HG03196 (cell line): ENCODE measurements around the gene ATP9A.
"Not testable (repeated sequence)": the region's sequence is repeated elsewhere in the genome, so short reads cannot be mapped to it uniquely, and the experiment has no call there.

Experiments used
- ATAC-seq: cut with Tn5 transposase; IDR thresholded peaks from one replicate; pipeline ENCODE4 v1.9.1; 2021; ENCODE audit not compliant: unreplicated experiment

The ATP9A gene

DNA sequence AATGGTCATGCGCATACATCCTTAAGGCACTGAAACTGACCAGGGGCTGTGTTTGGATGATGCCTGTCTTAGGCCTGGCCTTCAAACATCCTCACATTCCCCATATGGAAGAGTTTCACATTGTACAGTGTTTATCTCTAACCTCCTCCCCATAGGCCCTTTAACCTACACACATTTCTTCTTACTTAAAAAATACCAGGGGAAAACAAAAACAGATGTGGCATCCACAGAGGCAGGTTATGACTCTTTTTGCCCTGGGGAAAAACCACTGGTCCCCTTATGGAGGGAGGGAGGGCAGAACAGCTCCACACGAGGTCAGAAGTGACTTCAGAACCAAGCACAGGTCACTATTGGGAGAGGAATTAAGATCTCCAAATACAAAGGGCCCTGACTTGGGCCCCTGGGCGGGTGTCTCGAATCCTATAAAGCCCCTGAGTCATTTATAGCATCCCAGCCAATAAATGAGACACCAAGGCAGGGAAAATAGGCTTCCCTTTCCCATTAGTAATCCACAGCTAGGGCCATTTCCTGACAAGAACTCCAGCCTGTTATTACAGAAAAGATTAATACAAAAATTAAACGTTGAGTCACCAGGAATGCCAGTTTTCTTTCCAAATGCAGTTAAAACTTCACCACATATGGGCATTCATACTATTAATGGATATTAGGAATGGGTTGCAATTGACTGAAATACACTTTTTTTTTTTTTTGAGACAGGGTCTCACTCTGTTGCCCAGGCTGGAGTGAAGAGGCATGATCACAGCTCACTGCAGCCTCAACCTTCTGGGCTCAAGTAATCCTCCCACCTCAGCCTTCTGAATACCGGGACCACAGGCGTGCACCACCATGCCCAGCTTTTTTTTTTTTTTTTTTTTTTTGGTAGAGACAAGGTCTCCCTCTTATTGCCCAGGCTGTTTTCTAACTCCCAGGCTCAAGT is 107.2 kb downstream of the ATP9A start:
- no peak for ATAC-seq

GRCh38 chr20:51659491-51660050 is 108.6 kb downstream of the ATP9A start:
- no peak for ATAC-seq

DNA sequence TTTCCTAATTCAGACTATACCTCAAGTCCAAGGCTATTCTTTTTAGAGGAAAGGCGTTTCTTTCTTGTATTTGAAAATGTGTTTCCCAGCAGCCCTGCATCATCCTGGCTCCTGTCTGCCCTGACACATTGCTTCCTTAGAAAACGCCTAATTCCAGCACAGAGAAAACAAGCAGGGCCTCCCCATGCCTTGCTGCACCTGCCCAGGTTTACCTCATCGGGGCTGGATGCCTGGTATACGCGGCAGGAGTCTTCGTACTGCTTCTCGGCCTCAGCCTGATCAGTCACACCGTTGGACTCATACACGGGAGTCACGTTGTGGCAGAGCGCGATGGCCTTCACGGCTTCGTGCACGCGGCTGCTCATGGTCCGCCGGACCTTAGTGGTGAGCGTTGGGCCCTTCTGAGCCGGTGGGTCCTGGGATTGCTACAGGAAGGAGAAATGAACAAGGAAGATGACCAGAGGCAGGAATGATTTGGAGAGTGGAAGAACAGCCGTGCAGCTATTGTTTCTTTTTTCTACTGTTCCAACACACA is 111.4 kb downstream of the ATP9A start:
- no peak for ATAC-seq

DNA sequence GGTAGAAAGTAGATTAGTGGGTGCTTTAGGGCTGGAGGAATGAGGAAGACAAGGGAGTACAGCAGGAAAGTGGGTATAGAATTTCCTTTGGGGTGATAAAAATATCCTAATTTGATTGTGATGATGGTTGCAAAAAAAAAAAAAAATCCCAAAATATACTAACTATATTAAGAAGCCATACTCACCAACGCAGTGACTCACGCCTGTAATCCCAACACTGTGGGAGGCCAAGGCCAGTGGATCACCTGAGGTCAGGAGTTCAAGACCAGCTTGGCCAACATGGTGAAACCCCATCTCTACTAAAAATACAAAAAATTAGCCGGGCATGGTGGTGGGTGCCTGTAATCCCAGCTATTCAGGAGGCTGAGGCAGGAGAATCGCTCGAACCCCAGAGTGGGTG is 112.1 kb downstream of the ATP9A start:
- not testable (repeated sequence) for ATAC-seq

DNA sequence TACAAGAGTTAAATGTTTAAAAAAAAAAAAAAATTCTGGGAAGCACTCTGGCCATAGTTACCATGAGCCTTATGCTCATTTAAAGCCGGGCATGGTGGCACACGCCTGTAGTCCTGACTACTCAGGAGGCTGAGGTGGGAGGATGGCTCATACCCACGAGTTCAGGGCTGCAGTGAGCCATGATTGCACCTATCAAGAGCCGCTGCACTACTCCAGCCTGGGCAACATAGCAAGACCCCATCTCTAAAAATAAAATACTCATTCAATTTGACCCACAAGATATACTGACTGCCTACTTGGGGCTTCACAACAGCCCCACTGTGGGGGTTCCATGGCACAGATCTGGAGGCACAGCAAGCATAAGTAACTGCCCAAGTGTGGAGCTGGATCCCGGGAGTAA is 113.7 kb downstream of the ATP9A start:
- no peak for ATAC-seq

GRCh38 chr20:51654060-51654459 is 114.1 kb downstream of the ATP9A start:
- ATAC-seq, result no peak

GRCh38 chr20:51653226-51653625 is 115.0 kb downstream of the ATP9A start:
- no peak for ATAC-seq

DNA sequence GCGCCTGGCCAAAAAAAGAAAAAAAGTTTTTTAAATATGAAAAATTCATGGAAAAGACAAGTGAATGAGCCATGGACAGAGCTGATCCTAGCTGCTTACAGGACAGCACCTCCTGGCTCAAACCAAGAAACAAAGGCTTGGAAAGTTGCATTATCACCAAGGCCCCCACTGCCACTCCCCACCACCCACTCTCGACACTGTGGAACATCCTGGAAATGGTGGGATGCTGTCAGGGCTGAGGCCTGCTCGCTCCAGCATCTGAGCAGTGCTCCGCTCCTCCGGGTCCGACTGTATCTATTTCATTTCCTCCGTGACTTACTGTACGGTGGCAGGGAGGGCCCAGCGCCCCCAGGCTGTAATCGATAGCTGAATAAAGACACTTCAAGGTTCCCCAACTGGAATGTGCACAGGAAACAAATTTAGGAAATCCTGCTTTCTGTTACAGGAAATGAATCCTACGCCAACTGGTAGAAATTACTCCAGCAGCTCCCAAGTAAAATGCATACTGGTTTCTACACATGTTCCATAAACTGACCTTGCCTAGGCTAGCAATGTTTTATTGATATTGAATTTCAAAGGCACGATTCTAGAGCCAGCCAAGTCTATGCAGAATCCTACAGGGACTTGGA is 116.2 kb downstream of the ATP9A start:
- ATAC-seq, result no peak

DNA sequence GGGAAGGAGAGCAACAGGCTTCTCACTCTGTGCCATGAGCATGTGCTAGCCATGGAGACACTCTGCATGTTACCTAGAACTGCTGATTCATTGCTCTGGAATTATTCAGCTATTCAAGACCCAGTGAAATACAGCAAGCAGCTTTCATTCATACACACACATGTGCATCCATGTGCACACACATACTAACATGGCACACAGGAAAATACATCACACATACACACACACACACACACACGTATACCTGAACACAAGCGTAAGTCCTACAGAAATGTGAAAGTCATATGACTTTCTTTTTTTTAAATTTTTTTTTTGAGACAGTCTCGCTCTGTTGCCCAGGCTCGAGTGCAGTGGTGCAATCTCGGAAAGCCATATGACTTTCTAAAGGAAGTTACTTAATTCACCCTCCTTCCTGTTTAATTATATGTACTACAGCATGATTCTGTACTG is 117.5 kb downstream of the ATP9A start:
- no peak for ATAC-seq

DNA sequence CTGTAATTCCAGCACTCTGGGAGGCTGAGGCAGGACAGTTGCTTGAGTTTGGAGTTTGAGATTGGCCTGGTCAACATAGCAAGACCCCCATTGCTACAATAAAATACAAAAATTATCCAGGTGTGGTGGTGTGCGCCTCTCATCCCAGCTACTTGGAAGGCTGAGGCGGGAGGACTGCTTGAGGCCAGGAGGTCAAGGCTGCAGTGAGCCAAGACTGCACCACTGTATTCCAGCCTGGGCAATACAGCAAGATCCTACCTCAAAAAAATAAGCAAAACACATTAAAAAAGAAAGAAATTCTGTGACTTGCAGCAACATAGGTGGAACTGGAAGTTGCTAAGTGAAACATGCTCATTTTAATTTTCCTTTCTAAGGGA is 119.6 kb downstream of the ATP9A start:
- ATAC-seq, result no peak

DNA sequence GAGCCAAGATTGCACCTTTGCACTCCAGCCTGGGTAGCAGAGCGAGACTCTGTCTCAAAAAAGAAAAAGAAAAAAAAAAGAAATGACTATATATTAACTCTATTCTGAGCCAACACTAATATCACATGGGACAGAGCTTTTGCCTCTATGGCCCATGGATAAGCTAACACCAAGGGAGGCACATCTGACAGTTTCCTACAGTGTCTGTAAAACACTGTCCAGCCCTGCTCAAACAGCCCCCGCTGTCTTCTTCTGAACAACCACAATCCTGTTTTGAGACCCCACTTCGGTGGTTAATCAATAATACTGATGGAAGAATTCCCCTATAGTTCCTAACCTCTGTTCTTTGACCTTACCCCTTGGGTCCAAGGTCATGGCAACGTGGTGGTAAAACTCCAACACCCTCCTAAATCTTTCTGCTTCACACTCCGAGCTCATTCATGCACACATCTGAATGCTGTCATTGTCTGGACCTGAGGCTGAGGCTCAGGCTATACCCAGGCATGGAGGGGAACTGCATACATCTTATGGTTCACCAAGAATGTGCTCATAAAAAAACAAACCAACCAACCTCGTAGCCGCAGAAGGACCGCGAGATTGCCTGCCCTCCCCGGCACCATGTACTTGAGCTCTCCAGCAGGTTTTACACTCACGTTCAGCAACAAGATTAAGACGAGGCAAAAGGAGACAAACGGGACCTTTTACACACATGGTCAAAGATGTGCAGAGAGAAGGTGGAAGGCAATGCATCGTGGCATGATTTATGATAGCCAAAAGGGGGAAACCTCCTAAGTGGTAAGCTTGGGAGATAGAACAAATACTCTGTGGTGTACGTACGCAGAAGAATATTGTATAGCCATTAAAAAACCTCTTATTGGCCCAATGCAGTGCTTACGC is 120.3 kb downstream of the ATP9A start:
- ATAC-seq, result no peak

GRCh38 chr20:51643810-51644209 is 124.4 kb downstream of the ATP9A start:
- not testable (repeated sequence) for ATAC-seq

DNA sequence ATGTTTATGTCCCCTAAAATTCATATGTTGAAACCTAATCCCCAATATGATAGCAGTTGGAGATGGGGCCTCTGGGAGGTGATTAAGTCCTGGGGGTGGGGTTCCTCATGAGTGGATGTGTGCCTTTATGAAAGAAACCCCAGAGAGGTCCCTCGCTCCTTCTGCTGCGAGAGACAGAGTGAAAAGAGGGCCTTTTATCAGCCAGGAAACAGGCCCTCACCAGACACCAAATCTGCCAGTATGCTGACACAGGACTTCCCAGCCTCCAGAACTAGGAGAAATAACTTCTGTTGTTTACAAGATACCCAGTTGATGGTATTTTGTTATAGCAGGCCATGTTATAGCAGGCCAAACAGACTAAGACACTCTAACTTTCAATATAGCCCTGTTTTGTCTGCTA is 124.8 kb downstream of the ATP9A start:
- no peak for ATAC-seq

DNA sequence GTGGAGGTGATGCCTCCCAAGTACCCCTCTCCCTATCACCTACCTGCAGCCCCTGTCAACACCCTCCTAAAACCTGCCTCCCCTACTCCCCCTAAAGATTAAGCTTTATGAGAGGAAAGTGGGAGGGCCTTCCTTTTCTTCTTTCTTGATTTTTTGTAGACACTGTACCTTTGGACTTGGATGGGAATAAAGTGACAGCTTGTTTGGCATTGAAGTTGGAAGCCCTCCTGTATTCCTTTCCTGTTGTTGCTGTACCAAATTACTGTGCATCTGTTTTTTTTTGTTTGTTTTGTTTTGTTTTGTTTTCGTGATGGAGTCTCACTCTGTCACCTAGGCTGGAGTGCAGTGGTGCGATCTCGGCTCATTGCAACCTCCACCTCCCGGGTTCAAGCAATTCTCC is 126.3 kb downstream of the ATP9A start:
- no peak for ATAC-seq

DNA sequence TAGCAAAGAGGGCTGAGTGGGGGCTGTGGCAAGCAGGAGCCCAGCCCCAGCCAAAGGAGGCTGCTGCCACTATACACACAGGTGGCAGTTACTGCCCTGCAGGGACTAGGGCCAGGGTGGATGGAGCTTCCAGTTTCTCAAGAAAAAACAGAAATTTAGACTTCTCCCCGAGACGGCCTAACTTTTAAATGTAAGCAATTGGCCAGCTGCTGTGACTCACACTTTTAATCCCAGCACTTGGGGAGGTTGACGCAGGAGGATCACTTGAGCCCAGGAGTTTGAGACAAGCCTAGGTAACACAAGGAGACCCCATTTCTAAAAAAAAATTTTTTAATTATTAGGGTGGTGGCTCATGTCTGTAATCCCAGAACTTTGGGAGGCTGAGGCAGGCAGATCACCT is 127.4 kb downstream of the ATP9A start:
- no peak for ATAC-seq

DNA sequence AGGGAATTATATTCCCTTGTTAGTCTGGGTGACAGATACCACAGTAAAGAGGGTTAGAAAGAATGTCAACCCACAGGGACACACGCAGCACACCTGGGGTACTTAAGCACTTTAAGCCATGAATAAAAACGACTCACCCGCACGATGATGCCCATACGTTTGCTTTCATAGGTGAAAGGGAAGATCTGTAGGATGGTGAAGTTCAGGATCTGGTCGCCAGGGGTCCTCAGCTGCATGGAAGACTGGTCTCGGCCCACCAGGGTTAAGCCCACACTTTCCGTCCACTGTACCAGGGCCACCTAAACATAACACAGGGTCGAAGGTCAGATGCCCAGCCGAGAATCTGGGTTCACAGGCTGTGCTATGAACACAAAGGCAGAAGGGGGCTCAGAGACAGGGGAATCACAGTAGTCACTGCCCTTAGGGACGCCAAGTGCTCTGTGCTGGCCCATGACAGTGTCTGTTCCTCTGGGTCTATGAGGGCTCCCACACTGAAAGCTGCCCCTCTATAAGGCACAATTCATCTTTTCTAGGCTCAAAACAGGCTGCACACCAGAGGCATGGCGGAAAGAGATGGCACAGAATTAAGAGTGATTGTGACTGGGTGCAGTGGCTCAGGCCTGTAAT is 128.9 kb downstream of the ATP9A start:
- no peak for ATAC-seq

- no peak for ATAC-seq
These were observed 130.9 kb downstream of the ATP9A start for GRCh38 chr20:51637241-51637640.

DNA sequence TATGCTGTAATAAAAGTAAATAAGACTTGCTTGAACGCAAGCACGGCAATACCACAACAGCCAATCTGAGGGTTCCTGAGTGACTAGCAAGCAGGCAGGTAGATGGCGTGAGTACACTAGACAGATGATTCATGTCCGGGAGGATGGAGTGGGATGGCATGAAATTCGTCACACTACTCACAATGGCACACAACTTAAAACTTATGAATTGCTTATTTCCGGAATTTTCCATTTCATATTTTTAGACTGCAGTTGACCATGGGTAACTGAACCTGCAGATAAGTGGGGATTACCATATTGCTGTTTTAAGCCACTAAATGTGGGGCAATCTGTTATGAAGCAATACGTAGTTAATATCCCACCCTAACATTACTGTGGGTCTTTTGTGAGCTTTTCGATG is 132.1 kb downstream of the ATP9A start:
- ATAC-seq, result no peak

DNA sequence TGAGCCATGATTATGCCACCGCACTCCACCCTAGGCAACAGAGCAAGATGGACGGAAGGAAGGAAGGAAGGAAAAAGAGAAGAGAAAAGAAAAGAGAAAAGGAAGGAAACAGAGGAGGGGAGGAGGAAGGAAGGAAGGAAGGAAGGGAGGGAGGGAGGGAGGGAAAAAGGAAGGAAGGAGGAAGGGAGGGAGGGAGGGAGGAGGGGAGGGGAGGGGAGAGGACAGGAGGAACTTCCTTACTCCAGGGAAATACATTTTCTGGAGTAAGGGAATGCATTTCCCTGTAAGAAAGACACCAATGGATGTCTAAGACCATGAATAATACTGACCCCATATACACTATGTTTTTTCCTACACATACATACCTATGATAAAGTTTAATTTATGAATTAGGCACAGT is 132.5 kb downstream of the ATP9A start:
- no peak for ATAC-seq

- ATAC-seq, result no peak
These were observed 133.3 kb downstream of the ATP9A start for GRCh38 chr20:51634877-51635276.
